ENCODE results near the gene ENPEP.

ENPEP gene

DNA sequence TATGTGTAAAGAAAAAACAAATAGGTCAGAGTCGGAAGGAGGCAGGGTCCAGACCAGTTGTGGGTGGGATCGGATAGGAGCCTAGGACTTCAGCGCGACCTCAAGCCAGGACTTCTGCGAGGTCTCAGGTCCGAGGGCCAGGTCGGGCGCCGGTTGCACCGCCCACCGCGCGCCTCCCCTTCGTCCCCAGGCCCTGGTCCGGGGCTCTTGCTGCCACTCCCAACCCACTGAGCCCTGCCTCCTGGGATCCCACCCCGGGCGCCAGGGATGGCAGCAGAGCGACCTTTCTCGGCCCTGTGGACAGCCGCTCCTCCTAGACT is 134.6 kb downstream of the ENPEP start:
- DNase-seq (ENCODE audit: low read depth) = no peak

DNA sequence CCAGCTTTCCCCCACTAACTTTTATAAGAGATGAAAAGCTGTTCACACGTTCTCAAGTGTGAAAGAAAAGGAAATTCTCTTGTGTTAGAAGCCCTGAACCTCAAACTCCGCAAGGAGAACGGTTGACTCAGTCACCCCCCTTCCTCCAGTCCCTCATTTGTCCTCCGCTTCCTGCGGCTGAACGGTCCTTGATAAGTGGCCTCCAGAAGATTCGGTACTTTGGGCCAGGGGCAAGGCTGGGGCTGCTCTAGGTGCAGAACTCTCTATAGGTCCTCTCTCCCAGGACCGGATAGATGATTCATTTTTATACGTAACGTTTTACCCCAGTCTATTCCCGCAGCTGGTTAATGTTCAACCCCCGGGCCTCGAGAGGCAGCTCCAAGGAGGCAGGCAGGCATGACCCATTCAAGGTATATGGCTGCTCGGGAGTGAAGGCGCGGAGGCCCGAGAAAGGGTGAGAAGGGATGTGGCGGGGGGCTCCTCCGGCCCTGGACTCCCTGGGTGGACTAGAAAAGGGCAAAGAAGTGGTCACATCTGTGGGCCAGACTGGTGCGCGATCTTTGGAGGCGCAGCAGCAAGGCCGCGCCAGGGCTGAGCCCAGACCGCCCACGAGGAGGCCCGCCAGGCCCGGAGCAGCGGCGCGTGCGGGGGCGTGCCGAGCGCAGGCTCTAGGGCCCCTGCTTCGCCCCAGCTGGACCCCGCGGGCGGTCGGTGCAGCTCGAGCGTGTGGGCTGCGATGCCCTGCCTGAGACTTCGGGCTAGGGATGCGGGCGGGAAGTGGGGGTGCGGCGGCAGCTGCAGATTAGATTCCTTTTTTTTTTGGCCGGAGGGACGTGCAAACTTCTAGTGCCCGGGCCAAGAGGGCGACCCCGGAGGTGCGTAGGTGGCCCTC is 135.2 kb downstream of the ENPEP start:
- no peak for DNase-seq (ENCODE audit: low read depth)

DNA sequence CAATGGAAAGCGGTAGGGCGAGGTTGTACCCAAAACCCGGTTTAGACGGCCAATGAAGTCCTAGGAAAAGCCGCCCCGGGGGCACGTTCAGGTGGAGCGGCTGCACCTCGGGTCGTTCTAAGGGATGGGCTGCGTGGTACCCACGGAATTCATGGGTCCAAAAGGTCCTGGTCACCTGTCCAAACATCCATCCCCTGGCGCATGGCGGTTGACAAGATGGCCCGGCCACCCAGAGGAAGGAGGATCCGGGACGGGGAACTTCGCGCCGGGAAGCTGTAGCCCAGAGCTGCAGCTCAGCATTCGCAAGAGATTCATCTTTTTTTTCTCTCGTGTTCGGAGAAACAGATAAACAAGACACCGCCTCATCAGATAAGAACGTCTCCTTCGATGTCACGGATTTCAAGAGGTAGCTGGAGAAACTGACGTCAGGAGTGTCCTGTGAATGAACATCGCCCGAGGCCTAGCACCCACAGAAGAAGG is 136.1 kb downstream of the ENPEP start:
- DNase-seq (ENCODE audit: low read depth) = no peak

DNA sequence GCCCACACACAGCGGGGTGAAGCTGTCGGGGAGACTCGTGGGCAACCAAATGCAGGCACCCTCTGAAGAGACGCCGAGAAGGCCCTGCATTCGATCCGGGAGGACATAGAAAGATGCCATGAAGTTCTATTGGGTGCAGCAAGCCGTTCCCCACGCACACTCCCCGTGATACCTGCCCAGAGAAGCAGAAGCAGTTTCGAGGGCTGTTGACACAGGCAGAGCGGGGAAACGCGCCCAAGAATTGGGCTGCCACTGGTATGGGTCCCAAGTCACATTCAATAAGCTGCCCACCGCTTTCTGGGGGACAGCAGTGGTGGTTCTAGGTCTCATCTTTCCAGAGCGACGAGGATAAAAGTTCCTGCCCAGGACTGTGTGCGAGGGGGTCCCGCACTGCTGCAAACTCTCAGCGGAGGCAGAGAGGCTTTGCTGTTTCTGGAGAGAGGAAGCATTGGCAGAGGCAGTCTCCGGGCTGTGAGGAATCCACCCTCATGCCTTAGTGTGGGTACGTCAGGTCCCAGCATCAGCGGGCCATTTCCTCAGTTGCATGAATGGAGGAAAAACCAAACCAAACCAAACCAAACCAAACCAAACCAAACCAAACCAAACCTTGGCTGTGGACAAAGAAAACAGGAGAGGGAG is 136.8 kb downstream of the ENPEP start:
- DNase-seq (ENCODE audit: low read depth) = no peak

DNA sequence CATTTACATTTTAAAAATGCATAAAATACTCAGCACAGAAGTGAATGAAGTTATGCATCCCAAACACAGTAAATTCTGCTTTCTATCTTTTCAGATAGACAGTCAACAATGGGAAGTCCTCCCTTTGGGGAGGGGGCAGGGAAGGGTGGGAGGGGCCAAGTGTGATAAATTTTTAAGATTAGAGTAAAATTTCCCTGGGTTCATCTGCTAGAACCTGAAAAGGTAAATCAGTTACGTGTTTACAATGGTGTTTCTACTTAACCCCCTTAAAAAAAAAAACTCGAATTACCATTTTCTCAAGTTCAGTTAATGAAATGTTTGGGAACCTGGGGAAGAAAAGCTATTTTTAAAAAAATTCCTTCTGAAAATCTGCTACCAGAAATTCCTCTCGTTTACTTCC is 137.8 kb downstream of the ENPEP start:
- DNase-seq (ENCODE audit: low read depth) = no peak

DNA sequence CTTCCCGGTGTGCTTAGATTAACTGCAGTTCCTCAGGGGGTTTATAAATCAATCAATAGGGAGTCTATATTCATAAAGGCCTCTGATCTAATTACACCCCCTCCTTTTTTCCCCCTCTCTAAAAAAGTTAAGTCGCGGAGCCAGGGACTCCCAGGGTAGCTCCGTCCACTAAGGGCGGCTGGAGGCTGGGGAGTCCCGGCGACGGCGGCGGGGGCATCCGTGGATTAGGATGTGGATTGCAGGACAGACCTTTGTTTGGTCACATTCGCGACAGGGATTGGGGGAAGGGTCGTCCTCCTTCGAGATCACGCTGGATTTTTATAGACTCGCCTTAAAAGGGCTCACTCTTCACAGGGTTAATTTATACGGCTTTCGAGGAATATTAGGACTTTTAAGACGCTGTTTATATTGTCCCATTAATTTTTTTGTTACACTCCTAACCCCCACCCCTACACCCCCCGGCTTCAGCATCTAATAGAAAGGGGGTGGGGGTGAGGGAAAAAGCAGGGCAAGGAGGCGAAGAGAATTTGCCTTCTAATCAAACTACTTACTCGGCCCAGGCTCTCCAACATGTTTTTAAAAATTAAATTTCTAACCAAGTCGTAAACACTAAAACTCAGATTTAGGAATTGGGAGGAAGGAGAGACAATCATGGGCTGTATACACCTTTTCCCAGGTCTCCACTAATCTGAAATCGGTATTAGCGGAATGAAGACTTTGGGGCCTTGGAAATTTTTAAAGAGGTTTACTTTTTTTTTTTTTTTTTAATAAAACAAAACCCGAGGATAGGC is 138.4 kb downstream of the ENPEP start:
- no peak for DNase-seq (ENCODE audit: low read depth)
